Pons (tissue), 1 donor: Measurements from ENCODE around the gene ADCY3.

Experiments
- DNase-seq: peaks from one replicate; pipeline ENCODE4 v3.0.0-alpha.2; 2016; ENCODE audit warnings: low spot score

Gene ADCY3

GRCh38 chr2:24831221-24832072 is 88.6 kb downstream of the ADCY3 start:
- DNase-seq: no peak

GRCh38 chr2:24830786-24831185 is 89.3 kb downstream of the ADCY3 start:
- DNase-seq: no peak

GRCh38 chr2:24830351-24830750 is 89.7 kb downstream of the ADCY3 start:
- peak; percentile 71 for DNase-seq

- DNase-seq: no peak
These were observed 91.6 kb downstream of the ADCY3 start for GRCh38 chr2:24828238-24828996.

GRCh38 chr2:24827321-24828237 is 92.5 kb downstream of the ADCY3 start:
- DNase-seq: peak; percentile 95

GRCh38 chr2:24826773-24827145 is 93.3 kb downstream of the ADCY3 start:
- DNase-seq: no peak

- no peak for DNase-seq
These were observed 93.9 kb downstream of the ADCY3 start for GRCh38 chr2:24825883-24826772.

GRCh38 chr2:24824966-24825882 is 94.8 kb downstream of the ADCY3 start:
- DNase-seq: no peak

GRCh38 chr2:24824071-24824588 is 95.9 kb downstream of the ADCY3 start:
- no peak for DNase-seq

GRCh38 chr2:24822049-24822706 is 97.9 kb downstream of the ADCY3 start:
- no peak for DNase-seq

- no peak for DNase-seq
These were observed 98.6 kb downstream of the ADCY3 start for GRCh38 chr2:24821433-24821891.

- DNase-seq: no peak
These were observed 99.2 kb downstream of the ADCY3 start for GRCh38 chr2:24820598-24821432.

GRCh38 chr2:24820175-24820513 is 99.9 kb downstream of the ADCY3 start:
- no peak for DNase-seq

GRCh38 chr2:24819442-24820174 is 100.4 kb downstream of the ADCY3 start:
- DNase-seq: no peak

GRCh38 chr2:24818721-24819167 is 101.3 kb downstream of the ADCY3 start:
- DNase-seq: no peak

GRCh38 chr2:24816884-24817283 is 103.2 kb downstream of the ADCY3 start:
- DNase-seq: no peak

GRCh38 chr2:24816404-24816803 is 103.6 kb downstream of the ADCY3 start:
- DNase-seq: no peak

GRCh38 chr2:24815171-24815570 is 104.9 kb downstream of the ADCY3 start:
- DNase-seq: no peak
